GM19099 (cell line): ENCODE data around the gene GPR35.

Experiments
- POLR2A ChIP-seq: IDR thresholded peaks from 3 replicates; pipeline ENCODE4 v1.6.1; 2011; ENCODE audit warnings: low read depth; ENCODE audit not compliant: insufficient read length; ENCODE audit errors: extremely low read depth

Gene GPR35

GRCh38 chr2:240586198-240586918 lies 38.9 kb upstream of the GPR35 start, which contains the start of gene CAPN10:
Gene CAPN10, plus strand, starts transcription at chr2:240586734. Its CDS starts 178 bp downstream, at chr2:240586912.
- TF ChIP-seq POLR2A, result peak; percentile 85

- no peak for TF ChIP-seq POLR2A
These were observed 38.1 kb upstream of the GPR35 start for GRCh38 chr2:240586919-240587800.

GRCh38 chr2:240588006-240588655 lies 37.1 kb upstream of the GPR35 start:
- TF ChIP-seq POLR2A, result no peak

GRCh38 chr2:240588669-240589068 lies 36.6 kb upstream of the GPR35 start:
- no peak for TF ChIP-seq POLR2A

GRCh38 chr2:240589375-240589774 lies 35.9 kb upstream of the GPR35 start:
- no peak for TF ChIP-seq POLR2A

GRCh38 chr2:240589850-240590525 lies 35.3 kb upstream of the GPR35 start:
- TF ChIP-seq POLR2A, result no peak

GRCh38 chr2:240590681-240591111 lies 34.6 kb upstream of the GPR35 start:
- no peak for TF ChIP-seq POLR2A

GRCh38 chr2:240591226-240591625 lies 34.1 kb upstream of the GPR35 start:
- no peak for TF ChIP-seq POLR2A

GRCh38 chr2:240591784-240592183 lies 33.5 kb upstream of the GPR35 start:
- TF ChIP-seq POLR2A, result no peak

GRCh38 chr2:240593026-240593702 lies 32.1 kb upstream of the GPR35 start:
- no peak for TF ChIP-seq POLR2A

GRCh38 chr2:240593703-240594451 lies 31.4 kb upstream of the GPR35 start:
- TF ChIP-seq POLR2A, result no peak

GRCh38 chr2:240594511-240595380 lies 30.5 kb upstream of the GPR35 start:
- no peak for TF ChIP-seq POLR2A
